PC-3 (cell line): ENCODE results near the gene HNRNPA3.

Experiments
- CTCF ChIP-seq: fragments of 300-600 bp; sonication (generic); conservative IDR thresholded peaks from 2 replicates; pipeline ENCODE4 v1.5.1; 2017; ENCODE audit warnings: antibody characterized with exemption, low read depth, mild to moderate bottlenecking, low read length
- EZH2 ChIP-seq: fragments of 300-600 bp; sonication (generic); IDR thresholded peaks from one replicate; pipeline ENCODE4 v1.6.1; 2017; ENCODE audit warnings: antibody characterized with exemption, mild to moderate bottlenecking, low read length; ENCODE audit not compliant: unreplicated experiment

- TF ChIP-seq CTCF (no peak), EZH2 (no peak)
These were observed 23.8 kb upstream of the HNRNPA3 start for GRCh38 chr2:177188482-177189469.
